ENCODE results near the gene ATG14.
"Not testable (repeated sequence)": the region's sequence is repeated elsewhere in the genome, so short reads cannot be mapped to it uniquely, and the experiment has no call there.

ATG14 gene, protein sequence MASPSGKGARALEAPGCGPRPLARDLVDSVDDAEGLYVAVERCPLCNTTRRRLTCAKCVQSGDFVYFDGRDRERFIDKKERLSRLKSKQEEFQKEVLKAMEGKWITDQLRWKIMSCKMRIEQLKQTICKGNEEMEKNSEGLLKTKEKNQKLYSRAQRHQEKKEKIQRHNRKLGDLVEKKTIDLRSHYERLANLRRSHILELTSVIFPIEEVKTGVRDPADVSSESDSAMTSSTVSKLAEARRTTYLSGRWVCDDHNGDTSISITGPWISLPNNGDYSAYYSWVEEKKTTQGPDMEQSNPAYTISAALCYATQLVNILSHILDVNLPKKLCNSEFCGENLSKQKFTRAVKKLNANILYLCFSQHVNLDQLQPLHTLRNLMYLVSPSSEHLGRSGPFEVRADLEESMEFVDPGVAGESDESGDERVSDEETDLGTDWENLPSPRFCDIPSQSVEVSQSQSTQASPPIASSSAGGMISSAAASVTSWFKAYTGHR

DNA sequence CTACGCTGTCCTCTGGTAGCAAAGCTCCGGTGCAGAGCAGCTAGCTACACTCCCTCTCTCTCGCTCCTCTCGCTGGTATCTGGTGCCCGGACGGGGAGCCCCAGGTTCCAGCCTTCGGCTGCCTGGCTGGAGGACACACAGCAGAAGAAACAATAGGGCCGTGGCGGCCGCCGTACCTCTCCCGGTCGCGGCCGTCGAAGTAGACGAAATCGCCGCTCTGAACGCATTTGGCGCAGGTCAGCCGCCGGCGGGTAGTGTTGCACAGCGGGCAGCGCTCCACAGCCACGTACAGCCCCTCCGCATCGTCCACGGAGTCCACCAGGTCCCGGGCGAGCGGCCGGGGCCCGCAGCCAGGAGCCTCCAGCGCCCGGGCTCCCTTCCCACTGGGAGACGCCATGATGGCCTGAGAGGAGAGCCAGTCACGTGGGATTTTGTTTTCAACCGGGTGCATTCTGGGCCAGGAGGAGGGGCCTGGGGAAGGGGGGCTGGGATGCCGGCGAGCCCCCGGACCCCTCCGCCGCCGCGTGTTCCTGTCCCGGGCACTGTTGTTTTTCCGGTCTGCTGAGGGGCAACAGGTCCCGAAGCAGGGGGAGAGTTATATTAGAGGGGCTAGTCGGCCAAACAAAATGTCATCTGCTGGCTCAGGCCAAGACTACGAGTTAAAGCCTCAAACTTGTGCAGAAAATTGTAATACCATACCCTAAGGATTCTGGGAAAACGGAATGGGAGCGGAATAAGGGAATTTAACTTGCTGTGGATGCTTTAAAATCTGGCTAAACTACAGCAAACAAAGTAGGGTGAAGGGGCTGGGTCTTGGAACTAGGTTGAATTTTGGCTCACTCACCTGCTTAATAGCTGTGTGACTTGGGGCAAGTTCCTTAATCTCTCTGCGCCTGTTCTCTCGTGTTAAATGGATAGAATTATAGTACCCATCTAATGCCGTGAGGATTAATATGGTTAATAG, at the start of gene ATG14:
TSS of gene ATG14 (minus strand) at position 405 of the 964 bp plus-strand sequence. CDS start at position 397, 8 bp downstream.
- DNase-seq (ENCODE audit: low read depth in 3 of 3) = peak; percentile 57 to 75 (median 61)

DNA sequence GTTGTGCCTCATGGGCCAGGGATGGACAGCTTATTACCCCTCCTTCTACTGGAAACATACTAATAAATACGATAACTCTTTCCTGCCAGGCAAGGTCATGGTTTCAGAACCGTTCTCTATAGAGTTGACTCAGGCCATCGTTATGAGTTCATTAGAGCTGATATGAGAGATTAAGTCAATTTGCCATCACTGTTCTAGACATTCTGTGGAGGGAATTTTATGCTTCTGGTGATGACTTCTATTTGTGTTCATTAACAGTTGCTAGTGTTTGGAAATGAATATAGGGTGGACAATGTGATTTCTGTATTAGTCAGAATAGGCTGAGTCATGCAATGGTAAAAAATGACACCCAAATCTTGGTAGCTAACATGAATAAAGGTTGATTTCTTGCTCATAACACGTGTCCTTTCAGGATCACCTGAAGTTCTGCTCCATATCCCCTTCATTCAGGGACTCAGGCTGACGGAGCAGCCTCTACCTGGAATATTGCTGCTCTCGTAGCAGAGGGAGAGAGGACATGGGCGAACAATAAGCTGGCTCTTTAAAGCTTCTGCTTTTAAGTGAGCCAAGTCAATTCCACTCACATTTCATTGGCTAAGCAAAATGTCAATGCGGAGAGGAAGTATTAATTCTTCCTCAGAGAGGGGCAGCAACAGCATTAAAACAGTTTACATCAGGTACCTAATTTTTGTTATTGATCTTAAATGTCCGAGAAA, 47.3 kb upstream of the ATG14 start:
- DNase-seq (ENCODE audit: low read depth in 3 of 3) = no peak

DNA sequence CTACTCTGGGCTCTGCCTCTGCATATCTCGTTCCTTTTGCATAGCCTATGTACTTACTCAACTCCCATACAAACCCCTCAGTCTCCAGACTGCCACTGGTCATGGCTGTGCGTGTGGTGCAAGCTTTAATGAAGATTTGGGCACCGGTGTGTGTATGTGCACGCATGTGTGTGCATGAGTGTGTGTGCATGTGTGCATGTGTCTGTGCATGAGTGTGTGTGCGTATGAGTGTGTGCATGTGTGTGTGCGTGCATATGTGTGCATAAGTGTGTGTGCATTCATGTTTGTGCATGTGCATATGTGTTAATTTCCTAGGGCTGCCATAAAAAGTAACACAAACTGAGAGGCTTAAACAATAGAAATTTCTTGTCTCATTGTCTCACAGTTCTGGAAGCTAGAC, 45.9 kb upstream of the ATG14 start:
- no peak for DNase-seq (ENCODE audit: low read depth in 3 of 3)

DNA sequence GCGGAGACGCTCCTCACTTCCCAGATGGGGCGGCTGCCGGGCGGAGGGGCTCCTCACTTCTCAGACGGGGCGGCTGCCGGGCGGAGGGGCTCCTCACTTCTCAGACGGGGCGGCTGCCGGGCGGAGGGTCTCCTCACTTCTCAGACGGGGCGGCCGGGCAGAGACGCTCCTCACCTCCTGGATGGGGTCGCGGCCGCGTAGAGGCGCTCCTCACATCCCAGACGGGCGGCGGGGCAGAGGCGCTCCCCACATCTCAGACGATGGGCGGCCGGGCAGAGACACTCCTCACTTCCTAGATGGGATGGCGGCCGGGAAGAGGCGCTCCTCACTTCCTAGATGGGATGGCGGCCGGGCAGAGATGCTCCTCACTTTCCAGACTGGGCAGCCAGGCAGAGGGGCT, 44.8 kb upstream of the ATG14 start:
- DNase-seq (ENCODE audit: low read depth in 3 of 3) = not testable (repeated sequence)

DNA sequence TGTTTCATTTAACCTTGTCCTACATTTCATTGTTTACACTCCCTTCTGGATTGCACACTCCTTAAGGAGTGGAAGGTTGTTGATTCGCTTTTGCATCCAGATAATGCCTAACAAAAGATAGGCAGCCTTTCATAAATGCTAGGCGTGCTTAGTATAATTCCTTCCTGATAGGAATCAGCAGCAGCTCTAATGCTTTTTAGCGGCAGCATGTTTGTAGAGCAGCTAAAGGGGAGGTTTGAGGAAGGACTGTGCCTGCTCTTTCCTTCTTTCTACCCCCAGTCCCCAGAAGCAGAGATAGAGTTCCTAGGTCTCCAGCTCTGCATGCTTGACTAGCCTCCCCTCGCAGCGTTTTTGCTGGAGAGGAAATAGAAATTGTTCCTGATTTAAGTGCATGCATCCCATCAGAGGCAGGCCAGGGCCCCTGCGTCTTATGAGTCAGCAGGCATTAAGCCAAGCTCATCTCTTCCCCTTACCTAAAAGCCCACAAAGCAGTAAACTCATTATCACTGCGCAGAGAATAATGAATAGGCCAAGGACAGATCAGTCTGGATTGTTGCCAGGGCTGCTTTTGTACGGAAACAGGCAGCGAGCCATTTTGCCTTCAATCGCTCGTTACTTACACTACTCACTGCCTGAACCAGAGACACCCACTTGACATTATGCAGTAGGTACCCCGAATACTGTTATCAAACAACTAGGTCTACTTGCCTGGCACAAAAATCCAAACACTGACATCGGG, 42.8 kb upstream of the ATG14 start:
- DNase-seq (ENCODE audit: low read depth in 3 of 3) = no peak

DNA sequence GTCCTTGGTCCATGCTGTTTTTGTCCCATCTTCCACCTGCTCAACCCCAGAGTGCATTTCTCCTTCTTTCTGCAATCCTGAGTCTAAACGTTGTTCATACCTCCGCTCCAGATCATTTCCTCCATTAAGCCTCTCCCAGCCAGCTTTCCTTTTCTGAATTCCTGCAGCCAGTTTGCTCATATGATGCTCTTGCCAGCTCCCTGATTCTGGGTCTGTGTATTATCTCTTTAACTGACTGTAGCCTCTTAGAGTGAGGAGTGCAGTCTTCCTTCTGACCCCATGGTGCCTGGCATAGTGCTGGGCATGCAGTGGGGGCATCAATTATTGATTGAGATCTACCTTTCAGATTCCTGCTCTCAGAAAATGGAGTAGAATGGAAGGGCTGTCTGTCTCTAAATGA, 40.3 kb upstream of the ATG14 start:
- DNase-seq (ENCODE audit: low read depth in 3 of 3) = no peak

DNA sequence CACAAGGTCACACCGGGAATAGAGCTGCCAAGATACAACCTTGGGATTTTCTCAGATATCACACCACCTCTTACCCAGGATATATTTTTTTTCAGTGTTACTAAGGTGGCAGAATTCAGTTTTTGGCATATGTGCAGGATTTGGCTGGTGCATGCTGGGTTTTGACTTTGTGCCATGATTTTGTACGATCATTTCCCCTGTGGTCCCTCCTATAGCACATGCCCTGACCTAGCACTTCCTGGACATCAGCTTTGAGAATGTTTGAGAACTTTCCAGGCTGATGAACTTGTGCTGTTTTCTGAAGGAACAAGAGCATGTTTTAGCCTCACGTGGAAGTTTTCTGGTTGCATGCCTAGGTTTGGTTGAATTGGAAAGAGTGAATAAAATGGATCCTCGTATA, 39.8 kb upstream of the ATG14 start:
- DNase-seq (ENCODE audit: low read depth in 3 of 3) = no peak

DNA sequence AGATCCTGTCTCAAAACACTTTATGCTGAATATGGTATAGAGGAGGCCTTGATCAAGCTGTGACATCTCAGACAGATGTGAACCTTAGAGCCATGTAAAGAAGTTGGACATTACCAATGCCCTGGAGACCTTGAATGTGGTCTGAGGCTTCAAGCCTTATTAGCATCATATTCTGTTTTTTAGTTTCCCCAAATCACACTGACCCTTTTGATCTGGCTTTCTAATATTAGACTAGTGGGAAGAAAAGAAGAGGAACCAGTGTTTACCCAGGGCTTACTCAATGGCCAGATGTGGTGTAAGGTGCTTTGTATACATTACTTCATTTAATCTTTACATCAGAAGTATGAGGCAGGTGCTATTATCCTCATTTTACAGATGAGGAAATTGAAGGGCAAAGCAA, 39.4 kb upstream of the ATG14 start:
- no peak for DNase-seq (ENCODE audit: low read depth in 3 of 3)

DNA sequence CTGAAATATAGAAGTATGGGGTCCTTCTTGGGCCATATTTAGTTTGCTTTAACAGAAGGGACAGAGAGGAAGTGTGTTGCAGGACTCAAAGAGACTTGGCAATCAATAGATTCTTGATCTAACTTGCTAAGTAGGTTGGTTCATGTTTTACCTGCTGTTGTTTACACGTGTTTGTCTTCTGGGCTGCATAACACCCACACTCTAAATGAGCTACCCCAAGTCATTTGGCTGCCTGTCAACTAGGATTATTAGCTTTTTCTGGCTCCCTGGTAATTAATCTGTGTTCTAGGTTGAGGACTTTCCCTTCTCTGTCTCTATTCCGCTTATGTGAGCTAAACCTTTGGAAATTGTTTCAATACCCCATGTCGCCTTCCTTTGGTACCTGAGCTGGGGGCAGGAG, 38.9 kb upstream of the ATG14 start:
- no peak for DNase-seq (ENCODE audit: low read depth in 3 of 3)

DNA sequence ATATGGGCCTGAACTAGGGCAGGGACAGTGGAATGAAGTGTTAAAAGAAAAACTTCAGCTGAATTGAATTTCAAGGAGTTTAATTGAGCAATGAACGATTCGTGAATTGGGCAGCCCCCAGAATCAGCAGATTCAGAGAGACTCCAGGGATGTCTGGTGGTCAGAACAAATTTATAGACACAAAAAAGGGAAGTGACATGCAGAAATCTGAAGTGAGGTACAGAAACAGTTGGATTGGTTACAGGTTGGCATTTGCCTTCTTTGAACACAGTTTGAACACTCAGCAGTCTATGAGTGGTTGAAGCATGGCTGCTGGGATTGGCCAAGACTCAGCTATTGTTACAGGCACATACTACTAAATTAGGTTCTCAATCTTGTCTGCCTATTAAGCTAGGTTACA, 38.5 kb upstream of the ATG14 start:
- DNase-seq (ENCODE audit: low read depth in 3 of 3) = no peak

DNA sequence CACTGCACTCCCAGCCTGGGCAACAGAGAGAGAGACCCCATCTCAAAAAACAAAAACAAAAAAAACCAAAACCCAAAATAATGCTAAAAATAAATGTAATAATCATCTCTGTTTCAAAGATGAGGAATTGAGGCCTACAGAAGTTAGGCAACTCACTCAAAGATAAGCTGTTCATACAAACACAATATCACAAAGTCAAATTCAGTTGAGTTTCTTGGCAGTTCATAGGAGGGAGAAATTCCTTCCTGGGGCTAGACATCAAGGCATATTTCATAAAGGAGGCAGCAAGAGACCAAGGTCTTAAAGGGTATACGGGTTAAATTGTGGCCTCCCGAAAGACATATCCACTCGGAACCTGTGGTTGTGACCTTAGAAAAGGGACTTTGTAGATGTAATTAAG, 37.5 kb upstream of the ATG14 start:
- DNase-seq (ENCODE audit: low read depth in 3 of 3) = no peak

DNA sequence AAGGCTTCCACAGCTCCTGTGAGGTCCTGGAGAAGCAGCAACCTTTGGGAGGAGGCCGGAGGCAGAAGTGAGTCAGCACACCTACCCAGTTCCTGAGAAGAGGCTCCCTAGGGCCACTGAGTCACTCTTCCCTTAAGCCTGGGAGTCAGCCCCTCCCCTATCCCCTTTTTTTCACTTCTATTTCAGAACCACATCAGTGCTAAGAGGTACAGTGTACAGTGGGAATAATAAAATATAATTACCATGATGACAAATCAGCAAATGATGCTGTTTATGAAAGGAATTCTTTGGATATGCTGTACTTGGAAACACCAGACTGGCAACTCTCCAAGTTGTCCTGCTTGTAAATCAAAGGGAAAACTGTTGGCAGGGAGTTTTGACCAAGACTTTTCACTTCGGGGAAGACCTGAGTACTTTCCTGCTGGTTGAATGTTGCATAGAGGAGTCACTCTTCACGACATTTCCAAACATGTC, 36.5 kb upstream of the ATG14 start:
- DNase-seq (ENCODE audit: low read depth in 3 of 3) = peak in 1 of 3 experiments; percentile 50

DNA sequence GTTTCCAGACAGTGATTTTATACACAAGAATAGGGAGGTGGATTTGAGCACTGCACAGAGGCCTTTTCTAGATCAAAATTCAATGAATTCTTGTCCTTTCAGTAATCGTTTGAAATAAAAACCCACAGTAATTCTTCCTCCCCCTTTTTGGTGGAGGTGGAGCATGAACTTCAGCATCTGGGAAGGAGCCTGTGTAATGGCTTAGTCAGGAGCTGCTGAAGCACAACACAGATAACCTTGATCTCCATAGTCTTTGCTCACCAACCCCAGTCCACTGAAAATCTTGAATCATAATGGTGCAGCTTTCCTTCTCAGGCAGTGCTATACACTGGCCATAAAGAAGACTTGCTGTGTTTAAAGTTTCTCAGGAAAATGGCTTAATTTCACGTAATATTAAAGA, 35.2 kb upstream of the ATG14 start:
- DNase-seq (ENCODE audit: low read depth in 3 of 3) = no peak

DNA sequence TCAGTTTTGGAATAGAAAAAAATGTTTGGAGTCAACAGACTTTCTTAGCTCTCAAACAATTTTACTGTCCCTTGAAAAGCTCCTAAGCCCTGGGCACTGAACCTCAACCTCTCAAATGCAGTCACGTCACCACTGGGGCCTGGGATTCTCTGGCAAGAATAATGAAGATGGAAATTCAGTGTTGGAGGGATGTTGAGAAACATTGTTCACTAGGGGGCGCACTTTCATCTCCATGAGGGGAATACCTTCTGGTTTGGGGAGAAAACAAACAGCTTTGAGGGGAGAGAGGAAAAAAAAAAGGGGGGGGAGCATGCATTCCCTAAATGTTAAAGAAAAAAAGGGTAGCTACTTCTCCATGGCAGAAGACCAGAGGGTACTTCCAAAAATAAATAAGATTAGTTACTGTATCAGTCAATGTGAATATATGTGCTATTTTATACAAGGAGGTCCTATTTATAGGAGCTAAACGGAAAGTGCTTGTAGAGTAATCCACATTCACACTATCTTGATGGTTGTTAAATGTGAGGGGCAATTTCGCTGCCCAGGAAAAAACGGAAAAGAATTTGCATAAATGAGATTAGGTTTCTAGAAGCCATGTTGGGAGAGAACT, 34.6 kb upstream of the ATG14 start:
- DNase-seq (ENCODE audit: low read depth in 3 of 3) = peak; percentile 20 to 57 (median 34)

DNA sequence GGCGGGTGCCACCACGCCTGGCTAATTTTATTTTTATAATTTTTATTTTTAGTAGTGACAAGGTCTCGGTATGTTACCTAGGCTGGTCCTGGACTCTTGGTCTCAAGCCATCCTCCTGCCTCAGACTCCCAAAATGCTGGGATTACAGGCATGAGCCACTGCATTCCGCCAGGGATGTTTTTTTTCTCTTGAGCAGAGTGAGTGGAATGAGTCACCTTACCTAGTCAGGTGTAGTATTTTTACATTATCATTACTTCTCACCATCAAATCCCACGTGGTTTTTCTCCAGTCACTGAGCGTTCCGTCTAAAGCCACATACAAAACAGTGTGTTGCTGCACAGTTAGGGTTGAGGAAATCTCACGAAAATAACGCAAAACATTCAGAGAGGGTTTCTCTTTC, 29.7 kb upstream of the ATG14 start:
- no peak for DNase-seq (ENCODE audit: low read depth in 3 of 3)

DNA sequence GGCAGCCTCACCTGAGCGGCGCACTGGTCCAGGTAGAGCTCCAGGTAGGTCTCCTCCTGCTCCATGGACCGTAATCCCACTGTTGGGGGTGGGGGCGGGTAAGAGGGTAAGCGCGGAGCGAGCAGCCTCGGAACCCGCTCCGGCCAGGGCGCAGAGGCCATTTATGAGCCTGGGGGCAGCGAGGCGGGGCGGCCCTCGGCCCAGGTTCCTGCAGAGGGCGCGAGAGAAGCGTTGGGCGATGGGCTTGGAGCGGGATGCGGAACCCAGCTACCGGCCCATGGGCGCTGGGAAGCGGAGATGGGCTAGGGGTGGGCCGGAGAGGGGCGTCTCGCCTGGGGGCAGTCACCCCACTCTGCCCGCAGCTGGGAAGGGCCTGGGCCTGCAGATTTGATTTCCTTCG, 28.8 kb upstream of the ATG14 start, which contains the start of gene TBPL2:
TSS of gene TBPL2 (minus strand) at position 232 of the 400 bp plus-strand sequence. CDS start at position 65, 167 bp downstream.
- no peak for DNase-seq (ENCODE audit: low read depth in 3 of 3)

DNA sequence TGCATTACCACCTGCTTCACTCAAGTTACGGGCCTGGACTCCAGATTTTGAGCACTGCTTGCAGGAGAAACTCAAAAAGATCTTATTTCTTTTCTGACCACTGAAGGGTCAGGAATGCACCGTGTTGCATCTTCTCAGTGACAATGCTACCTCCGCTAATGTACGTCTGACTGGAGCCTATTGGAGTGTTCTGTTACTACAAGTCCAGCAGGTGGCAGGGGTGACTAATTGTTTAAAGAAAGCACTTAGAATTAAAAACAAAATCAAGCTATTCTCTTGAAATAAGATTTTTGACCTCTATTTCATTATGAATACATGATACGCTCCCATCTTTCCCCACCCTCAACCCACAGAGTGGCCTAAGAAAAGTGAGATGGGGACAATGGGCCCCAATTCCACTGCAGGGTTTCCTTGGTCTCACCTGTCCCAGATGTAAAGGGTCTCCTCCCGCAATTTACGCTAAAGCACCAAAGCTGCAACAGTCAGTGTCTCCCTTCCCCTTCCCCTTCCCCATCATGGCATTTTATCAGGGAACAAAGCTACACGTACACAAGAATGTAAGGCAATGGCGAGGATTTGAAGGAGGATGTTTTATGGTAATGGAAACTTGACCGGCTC, 26.5 kb upstream of the ATG14 start:
- DNase-seq (ENCODE audit: low read depth in 3 of 3) = no peak

DNA sequence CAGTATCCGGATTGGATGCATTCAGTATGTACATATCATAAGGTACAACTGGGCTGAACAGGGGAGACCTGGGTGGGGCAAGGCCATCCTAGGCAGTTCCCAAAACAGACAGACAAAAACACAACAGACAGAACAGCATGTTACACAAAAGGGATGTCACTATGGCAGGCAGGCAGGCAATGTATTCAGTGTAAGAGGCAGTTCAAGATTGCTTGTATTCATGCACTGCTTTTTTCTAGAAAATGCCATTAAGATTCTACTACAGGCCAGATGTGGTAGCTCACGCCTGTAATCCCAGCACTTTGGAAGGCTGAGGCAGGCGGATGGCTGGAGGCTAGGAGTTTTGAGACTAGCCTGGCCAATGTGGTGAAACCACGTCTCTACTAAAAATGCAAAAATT, 25.3 kb upstream of the ATG14 start:
- DNase-seq (ENCODE audit: low read depth in 3 of 3) = no peak

DNA sequence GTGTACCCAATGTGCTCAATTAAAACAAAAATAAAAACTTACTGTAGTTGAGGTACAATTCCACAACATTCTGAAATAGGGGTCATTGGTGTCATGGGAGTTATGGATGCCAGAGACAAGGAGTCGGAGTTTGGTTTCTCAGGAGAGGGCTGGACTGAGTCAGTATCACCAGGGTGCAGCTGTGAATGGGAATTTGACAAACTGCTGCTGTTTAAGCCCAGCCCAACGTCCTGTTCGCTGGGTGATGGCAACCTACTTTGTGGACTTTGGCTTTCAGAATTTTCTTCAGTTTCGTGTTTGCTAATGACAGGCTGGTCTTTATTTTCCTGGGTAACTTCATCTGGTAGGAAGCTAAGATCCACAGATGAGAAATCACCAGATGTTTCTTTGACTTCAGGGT, 24.9 kb upstream of the ATG14 start:
- no peak for DNase-seq (ENCODE audit: low read depth in 3 of 3)

DNA sequence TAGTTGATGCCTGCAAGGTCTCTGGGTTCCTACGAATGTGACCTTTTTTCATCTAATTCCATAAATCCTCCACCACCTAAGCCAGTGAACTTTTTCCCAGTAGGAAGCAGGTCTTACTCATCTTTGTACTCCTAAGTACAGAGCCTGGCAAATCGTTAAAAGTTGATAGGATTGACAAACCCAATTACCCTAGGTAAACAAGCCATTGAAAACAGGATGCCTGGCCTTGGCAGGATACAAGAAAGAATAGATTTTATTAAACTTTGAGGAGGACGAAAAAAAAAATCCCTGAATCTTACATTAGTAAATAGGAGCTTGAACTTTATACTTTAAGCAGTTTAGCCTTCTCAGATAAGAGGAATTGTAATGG, 23.2 kb upstream of the ATG14 start:
- no peak for DNase-seq (ENCODE audit: low read depth in 3 of 3)
